Stimulated activated CD4-positive, alpha-beta T cell treated with anti-CD3 and anti-CD28 coated beads, Interleukin-12 subunit alpha, Interleukin-12 subunit beta, amount 100 ng/mL, for 48 hours (primary cell): ENCODE measurements around the gene KLHL1.
"Not testable (repeated sequence)": the region's sequence is repeated elsewhere in the genome, so short reads cannot be mapped to it uniquely, and the experiment has no call there.

Experiments used
- DNase-seq, 3 donors: peaks; one replicate each; pipeline ENCODE4 v3.0.0-alpha.2; 2020; ENCODE audit warnings: low read depth in 2 of 3, low spot score in 1 of 3

KLHL1 gene, protein sequence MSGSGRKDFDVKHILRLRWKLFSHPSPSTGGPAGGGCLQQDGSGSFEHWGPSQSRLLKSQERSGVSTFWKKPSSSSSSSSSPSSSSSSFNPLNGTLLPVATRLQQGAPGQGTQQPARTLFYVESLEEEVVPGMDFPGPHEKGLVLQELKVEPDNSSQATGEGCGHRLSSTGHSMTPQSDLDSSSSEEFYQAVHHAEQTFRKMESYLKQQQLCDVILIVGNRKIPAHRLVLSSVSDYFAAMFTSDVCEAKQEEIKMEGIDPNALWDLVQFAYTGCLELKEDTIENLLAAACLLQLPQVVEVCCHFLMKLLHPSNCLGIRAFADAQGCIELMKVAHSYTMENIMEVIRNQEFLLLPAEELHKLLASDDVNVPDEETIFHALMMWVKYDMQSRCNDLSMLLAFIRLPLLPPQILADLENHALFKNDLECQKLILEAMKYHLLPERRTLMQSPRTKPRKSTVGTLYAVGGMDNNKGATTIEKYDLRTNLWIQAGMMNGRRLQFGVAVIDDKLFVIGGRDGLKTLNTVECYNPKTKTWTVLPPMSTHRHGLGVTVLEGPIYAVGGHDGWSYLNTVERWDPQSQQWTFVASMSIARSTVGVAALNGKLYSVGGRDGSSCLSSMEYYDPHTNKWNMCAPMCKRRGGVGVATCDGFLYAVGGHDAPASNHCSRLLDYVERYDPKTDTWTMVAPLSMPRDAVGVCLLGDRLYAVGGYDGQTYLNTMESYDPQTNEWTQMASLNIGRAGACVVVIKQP

DNA sequence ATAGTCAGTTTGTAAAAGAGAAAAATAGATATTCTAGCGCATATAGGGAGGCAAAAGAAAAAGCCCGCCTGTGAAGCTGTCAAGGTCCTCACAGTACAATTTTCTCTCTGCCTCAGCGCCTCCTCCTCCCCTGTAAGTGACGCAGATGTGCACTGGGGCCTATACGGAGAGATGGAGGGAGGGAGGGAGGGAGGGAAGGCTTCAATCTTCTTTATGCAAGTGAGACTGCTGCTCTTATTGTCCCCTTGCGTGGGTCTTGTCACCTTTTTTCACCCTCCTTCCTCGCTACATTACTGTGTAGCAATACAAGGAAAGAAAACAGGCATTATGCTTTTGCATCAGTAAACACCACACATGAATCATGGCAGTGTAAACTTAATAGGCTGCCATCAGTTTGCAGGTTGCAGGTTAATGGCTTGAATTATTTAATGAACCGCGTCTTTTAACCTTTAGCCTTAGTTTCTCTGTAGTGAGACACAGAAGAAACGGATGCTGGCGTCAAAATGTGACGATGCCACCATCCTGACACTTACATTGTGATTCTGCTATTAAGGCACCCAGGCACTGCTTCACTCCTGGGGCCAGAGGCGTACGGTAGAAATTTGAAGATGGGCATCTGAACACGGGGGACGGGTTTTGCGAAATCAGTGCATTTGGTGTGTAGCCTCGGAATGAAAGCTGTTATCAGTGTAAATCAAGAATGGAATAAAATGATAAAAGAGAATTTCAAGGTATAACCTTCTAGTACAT, at the start of gene KLHL1:
KLHL1 (minus strand) TSS at position 97 of the 750 bp plus-strand sequence. CDS start 753 bp downstream, outside the sequence.
- no peak for DNase-seq

DNA sequence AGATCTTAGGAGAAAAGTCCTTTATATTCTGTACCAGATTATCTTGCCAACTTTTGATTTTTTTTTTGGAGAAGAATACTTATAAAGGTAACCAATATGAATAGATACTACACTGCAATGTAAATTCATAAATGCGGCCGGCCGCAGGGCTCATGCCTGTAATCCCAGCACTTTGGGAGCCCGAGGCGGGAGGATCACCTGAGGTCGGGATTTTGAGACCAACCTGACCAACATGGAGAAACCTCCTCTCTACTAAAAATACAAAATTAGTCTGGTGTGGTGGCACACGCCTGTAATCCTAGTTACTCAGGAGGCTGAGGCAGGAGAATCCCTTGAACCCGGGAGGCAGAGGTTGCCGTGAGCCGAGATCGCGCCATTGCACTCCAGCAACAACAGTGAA, 34.4 kb upstream of the KLHL1 start:
- DNase-seq = not testable (repeated sequence)

DNA sequence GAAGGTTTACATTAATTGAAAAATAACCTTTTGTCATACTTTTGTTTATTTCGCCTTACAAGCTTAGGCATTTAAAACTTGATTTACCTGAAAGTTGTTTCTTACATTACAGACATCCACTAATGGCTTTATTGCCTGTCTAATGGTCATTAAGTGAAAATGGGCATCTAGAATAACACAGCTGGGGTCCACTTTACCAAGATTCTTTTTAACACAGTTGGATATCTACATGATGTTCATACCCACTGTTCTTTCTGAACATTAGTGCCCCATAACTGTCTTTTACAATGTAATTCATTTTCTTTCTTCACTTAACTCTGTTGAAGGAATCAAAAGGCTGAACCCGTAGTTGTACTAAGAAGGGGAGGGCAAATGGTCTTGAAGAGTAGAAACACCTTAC, 19.8 kb upstream of the KLHL1 start:
- DNase-seq = no peak

DNA sequence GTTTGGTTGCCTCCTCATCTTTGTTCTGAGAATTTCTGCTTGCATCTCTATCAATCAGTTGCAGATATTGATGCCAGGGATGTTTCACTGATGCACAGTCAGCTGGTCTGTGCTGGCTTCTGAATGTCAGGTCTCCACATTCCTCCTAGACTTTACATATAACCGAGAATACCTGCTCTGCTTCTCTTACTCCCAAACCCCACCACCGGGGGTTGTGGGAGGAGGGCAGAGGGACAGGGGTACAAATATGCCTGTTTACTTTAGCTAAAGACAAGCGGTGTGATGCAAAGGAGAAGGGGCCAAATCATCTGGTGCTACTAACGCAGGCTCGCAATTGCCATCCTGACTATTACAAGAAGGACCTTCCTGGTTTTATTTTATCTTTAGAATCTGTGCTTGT, 17.4 kb upstream of the KLHL1 start:
- DNase-seq = no peak

DNA sequence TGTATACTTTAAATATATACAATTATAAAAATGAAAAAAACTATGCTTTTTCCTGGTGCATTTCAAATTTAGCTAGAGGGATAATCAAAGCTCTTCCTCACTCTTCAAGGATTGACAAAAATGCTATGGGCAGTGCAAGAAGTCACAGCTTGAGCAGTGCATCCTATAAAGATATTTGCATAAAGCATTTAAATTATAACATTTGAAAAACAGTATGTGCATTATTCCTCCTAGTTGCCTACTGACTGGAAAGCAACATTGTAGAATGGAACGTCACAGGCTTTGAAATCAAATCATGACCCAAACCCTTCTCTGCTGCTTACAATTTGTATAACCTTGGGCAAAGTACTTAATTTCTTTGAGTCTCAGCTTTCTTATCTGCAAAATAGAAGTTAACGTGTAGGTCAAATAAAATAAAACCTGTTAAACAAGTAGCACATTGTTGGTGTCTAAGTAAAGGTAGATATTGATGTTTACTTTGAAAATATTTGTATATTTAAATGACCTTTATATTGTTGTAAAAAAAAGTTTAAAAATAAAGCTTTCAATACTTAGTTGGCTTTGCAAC, 9.2 kb upstream of the KLHL1 start:
- no peak for DNase-seq

DNA sequence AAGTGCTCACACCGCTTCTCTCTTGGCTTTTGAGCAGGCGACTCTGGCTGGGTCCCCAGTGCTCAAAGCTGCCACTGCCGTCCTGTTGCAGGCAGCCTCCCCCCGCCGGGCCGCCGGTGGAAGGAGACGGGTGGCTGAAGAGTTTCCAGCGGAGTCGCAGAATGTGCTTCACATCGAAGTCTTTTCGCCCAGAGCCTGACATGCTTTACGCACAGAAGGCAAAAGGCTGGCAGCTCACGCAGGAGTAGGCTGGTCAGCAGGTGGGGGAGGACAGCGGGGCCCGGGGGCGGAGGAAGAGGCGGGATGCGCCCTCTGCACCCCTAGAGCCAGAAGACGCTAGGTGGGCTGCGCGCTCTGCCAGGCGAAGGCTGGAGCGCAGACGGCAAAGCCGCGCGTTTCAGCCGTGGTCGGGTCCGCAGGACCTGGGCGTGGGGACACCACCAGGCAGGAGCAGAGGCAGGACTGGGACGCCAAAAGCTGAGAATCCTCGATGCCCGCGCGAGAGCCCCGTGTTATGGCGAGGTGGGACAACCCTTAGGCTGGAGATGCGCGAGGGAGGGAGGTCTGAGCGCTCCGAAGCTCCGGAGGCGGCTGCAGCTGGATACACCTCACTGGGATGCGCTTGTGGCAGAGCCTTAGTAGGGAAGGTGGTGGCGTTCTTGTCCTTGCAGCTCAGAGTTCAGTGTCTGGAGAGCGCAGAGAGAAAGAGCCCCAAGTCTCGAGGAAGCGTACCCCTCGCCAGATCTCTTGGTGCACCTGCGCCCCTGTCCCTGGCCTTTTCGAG, 562 bp downstream of the KLHL1 start, which contains the start of gene ATXN8OS:
ATXN8OS (plus strand) TSS at position 329 of the 784 bp plus-strand sequence.
- no peak for DNase-seq

DNA sequence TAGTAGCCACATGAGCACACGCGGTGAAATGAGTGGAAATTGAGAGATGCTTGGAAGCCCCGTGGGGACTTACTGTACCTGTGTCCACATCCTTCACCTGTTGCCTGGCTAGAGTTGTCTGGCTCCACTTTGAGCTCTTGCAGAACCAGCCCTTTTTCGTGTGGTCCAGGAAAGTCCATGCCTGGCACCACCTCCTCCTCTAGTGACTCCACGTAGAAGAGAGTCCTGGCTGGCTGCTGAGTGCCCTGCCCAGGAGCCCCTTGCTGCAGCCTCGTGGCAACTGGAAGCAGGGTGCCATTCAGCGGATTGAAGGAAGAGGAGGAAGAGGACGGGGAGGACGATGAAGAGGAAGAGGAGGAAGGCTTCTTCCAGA, 1.1 kb downstream of the KLHL1 start:
- DNase-seq = no peak

DNA sequence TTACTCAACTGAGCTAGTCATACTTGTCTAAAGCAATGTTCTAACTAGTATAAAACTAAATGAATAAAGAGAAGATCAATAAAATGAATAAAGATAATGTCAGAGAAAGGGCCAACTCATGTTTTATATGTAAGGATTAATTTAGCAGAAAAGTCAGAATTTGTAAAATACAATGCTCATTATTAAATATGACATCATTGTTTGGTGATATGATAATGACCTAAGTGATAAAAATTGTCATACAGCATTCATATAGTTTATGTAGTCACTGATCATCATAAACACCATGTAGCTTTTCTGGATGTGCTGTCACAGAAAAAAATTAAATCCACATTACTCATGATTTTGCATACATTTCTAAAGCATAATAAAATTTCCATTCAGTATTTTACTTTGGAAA, 3.8 kb downstream of the KLHL1 start:
- no peak for DNase-seq

DNA sequence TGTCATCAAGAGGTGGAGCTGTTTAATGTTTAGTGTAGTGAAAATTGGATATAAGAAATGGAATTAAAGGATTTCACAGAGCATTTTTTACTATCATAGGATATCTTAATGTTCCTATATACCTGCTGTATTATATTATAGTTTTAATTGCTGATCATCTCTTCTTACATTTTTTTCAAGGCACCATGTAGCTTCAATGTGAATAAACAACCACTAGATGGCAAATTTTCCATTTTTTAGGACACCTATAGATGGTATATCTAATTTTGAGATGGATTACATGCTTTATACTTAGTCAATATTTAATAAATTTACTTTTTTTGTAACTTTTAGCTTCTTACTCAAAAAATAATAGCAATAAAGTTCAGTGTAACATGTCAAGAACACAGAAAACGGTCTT, 9.6 kb downstream of the KLHL1 start:
- no peak for DNase-seq

DNA sequence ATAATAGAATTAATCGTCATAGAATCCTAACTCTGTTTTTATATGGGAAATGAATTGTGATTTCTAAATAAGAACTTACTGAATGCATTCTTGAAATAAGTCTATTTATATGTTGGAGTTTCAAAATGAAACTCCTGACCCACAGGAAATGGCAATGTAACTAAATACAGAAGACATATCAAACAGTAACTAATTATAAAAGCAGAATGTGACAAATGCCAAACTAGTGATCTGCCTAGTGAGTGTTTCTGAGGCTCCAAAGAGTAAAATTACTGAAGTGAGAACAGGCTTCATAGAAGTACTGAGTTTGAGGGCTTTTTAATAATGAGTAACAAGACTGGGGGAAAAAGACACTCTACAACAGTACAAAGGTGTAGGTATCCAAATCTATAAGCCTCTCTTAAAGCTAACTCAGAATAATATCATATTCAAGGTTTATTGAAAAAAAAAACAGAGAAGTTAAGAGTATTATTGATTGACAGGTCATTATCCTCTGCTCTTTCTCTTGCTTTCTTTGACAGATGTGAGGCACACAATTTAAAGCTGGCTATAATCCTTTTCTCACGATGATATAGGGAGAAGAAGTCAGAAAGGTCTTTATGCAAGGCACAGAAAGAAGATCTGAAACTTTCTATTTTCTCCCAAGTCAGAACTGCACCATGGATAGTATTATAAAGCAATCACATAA, 18.1 kb downstream of the KLHL1 start:
- DNase-seq = no peak

DNA sequence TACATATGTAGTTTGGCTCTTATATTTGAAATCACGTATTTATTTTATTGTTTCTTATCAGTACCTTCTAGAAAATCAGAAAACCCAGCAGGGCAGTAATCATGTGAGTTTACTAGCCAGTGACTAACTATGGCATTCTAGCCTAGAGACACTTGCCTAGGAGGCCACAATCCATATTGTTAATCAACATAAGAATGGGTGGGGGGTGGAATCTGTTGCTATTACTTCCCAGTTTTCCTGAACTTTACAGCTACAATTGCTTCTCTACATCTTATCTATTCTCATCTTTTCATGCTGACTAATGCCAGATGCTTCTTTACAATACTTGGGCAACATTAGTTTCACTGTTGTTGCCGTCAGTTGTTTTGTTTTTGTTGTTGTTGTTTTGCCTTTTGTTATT, 19.3 kb downstream of the KLHL1 start:
- no peak for DNase-seq

DNA sequence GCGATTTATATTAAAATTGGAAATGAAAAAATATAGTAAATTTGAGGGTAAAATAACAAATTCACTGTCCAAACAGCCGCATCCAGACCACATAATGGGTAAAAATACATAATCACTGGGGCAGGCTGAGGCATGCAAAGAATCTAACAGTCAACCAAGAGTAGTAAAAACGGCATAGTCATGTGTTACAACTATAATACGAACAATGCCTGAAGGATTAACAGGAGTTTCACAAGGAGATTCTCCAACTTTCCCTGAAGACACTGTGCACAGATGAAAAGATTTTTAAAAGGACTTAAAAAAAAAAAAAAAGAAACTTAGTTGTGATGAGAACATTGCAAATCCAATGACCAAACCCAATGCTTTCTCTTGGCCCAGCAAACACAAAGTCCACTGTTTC, 21.0 kb downstream of the KLHL1 start:
- no peak for DNase-seq

DNA sequence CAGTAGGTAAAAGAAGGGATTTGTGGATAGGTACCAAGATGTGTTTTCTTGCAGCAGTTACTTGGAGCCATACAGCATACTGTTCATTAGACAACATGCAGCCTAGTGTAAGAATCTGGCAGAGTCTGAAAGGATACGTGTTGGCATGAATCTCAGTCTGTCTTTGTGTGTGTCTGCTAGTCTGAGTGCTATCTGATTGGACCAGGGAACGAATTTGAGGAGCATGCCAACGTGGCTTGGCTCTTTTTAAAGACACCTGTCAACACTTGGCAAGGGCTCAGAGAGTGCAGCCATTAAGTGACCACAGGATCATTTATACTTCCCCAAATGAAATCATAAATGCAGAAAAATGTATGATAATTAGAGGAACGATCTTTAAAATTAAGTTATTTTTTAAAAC, 28.2 kb downstream of the KLHL1 start:
- DNase-seq = no peak

DNA sequence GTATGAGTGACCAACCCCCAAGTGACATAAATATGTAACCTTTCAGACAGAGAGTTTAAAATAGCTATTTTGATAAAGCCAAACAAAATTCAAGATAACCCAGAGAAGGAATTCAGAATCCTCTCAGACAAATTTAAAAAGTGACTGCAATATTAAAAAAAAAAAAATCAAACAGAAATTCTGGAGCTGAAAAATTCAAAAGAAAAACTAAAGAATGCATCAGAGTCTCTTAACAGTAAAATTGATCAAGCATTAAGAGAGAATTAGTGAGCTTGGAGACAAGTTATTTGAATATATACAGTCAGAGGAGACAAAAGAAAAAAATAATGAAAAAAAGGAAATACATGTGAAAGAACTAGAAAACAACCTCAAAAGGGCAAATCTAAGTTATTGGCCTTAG, 53.7 kb downstream of the KLHL1 start:
- DNase-seq = no peak

DNA sequence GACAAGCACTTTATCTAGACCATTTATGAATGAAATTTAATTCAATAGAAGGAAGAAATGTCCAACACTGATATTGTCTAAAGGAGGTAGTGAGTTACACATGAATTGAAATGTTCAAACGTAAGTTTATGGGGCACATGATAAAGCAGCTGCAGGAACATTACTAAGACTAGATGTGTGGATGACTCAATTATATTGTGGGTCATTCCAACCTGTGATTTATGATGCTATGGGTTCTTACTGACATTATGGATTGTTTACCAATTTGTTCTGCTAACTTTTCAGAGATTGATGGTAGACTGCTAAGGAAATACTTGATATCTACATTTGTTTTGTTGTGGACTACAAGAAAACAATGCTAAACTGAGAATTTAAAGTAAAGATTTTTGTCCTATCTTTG, 56.7 kb downstream of the KLHL1 start:
- no peak for DNase-seq

DNA sequence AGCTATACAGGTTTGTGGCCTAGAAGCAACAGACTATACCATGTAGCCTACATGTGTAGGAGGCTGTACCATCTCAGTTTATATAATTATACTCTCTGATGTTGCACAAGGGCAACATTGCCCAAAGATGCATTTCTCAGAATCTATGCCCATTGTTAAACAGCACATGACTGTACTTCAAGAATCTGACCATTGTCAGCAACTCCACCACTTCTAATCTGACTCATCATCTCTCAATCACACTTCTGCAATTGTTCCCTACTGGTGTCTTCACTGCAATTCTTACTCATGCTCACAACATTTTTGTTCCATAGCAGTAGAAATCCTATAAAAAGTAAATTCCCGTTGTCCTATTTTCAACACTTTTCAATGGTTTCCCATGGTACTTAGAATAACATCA, 64.6 kb downstream of the KLHL1 start:
- no peak for DNase-seq

DNA sequence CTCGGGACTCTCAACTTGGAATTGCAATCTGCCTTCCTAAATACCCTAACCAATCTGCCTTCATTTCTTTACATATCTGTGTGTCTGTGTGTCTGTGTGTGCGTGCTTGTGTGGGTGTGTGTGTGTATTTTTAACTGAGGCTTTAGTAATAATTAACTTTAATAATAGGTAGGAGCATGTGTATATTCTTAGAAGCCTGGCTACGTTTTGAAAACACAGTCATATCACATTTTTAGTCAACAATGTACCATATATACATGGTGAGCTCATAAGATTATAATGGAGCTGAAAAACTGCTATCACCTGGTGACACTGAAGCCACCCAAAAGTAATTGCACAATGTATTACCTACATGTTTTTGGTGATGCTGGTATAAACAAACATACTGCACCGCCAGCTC, 66.1 kb downstream of the KLHL1 start:
- DNase-seq = no peak

DNA sequence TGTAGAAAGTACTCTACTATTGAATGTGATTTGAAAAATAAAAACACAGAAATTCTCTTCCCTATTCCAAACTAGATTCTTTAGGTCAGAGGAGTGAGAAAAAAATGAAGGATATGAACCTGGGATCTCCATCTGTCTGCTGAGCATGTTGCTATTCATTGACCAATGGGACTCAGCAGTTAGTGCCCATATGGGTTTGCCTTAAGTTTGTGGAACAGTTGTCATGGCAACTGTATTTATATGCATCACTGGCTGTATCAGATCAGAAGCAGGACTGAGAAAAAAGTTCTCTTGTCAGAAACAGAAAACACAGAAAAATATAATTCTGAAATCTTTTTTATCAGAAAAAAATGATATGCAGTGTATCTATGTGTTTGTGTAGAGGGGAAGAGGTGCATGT, 74.0 kb downstream of the KLHL1 start:
- DNase-seq = no peak

DNA sequence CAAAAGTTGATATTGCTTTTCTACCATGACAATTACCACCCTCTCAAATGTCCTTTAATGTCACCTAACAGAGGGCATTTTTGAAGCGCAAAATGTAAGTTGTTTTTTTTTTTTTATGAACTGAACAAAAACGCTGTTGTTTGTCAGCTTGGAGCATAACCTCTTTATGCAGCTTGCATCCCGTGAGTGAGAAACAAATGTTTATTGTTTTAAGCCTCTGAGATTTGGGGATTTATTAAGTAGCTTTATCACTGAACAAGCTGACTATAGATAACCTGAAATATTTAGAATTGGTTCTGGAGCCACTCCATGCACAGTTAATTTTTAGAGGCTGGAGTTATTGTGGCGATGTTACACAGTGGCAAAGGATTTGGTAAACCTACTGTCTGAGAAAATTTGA, 80.7 kb downstream of the KLHL1 start:
- DNase-seq = no peak

DNA sequence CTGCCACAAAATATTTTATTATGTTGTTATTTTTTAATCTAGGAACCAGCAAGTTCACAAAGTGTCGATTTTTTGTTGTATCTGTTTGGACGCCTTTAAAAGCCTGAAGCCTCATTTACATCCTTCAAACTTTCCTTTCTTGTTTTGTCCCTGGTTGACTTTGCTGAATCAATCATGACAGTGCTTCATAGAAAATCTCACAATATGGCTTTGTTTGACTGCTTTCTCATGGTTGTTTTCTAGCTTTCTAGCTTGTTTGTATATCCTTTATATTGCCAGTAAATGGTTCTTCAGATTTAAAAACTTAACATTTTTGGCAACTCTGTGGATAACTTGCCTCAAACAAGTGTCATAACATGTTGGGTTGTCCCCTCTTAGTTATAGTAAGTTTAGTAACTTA, 84.7 kb downstream of the KLHL1 start:
- DNase-seq = no peak
